ENCODE results near the gene FSIP1. TPM values are rescaled to one million over a fixed set of nuclear protein-coding genes. Genes with fewer than 3 reads are reported as not detected.
A peak's percentile ranks its signal among the peaks of the same experiment; 100 is the strongest.

Gene FSIP1
- total RNA-seq, 1 donor from 2014 or later: 0.54 TPM

DNA sequence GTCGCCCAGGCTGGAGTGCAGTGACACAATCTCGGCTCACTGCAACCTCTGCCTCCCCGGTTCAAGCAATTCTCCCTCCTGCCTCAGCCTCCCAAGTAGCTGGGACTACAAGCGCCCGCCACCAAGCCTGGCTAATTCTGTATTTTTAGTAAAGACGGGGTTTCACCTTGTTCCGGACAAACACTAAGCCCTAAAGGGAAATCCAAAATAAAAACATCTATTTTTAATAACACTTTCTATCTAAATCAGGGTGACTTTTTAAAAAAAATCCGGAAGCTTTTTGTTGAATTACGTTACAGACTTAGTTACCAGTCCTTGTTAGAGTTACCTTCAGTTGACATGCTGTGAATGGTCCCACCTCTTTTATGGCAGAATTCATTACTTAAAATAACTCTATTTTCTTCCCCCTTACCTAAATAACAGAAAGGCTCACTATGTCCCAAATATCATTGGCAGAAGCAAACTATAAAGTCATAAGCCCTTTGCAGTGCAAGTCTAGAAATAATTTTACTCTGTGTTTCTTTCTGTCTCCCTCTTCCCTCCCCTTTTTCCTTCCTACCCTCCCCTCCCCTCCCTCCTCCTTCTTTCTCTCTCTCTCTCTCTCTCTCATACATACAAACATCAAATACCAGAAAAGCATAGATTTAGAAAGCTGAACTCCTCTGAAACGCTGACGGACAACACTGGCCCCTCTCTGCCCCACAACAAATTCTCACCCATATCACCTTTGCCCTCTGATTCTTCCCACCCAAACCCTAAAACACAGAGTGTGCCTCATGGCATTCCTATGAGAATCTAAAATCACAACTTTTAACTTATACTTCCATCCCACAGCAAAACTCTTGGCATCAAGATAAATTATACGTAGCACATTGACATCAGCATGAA, 183.4 kb downstream of the FSIP1 start:
- peak overlapping the region; percentile 63 for H3K27ac Mint-ChIP-seq (ENCODE audit: unreplicated experiment)
- DNase-seq (ENCODE audit: extremely low spot score, unreplicated experiment): no peak
- H3K4me3 Mint-ChIP-seq (ENCODE audit: unreplicated experiment): no peak overlapping the region
- H3K4me1 Mint-ChIP-seq (ENCODE audit: unreplicated experiment): peaks cover 47% of the 10 kb centered on the region
- TF ChIP-seq, protein P1, sequence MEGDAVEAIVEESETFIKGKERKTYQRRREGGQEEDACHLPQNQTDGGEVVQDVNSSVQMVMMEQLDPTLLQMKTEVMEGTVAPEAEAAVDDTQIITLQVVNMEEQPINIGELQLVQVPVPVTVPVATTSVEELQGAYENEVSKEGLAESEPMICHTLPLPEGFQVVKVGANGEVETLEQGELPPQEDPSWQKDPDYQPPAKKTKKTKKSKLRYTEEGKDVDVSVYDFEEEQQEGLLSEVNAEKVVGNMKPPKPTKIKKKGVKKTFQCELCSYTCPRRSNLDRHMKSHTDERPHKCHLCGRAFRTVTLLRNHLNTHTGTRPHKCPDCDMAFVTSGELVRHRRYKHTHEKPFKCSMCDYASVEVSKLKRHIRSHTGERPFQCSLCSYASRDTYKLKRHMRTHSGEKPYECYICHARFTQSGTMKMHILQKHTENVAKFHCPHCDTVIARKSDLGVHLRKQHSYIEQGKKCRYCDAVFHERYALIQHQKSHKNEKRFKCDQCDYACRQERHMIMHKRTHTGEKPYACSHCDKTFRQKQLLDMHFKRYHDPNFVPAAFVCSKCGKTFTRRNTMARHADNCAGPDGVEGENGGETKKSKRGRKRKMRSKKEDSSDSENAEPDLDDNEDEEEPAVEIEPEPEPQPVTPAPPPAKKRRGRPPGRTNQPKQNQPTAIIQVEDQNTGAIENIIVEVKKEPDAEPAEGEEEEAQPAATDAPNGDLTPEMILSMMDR (IDR thresholded peaks at IDR 0.05): no peak
- H3K9me3 Mint-ChIP-seq (ENCODE audit: unreplicated experiment): no peaks in the 10 kb centered on the region
- H3K36me3 Mint-ChIP-seq (ENCODE audit: unreplicated experiment): peaks cover 21% of the 10 kb centered on the region
- no peaks in the 10 kb centered on the region for H3K27me3 Mint-ChIP-seq (ENCODE audit: unreplicated experiment)

DNA sequence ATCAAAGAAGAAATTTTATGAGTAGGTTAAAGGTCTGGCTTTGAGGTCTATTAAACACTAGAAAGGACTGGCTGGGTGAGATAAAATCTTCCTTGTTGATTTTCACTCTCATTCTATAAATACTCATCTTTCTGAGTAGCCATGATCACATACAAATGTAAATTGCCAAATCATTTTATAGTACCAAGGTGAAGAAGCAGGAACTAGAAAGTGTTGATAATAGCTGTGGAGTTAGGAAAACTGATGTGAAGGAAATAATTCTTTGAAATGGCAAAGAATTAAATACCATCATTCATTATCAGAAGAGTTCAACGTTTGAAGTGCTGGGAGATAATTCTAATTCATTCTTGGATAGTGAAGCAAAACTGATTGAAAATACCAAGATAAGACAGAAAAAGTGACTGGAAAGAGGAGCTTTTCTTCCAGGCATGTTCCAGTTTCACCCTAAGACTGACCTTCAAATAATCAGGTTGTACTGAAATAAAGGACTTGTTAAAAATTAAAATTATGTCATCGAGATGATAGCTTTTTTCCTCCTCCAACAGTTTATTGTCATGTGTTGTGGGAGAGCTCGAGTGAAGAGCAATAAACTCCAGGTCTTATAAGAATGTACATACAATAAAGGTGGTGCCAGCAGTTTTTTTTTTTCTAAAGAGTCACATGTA, 184.3 kb downstream of the FSIP1 start:
- no peaks in the 10 kb centered on the region for H3K9me3 Mint-ChIP-seq (ENCODE audit: unreplicated experiment)
- peaks cover 56% of the 10 kb centered on the region for H3K4me1 Mint-ChIP-seq (ENCODE audit: unreplicated experiment)
- no peaks in the 10 kb centered on the region for H3K27me3 Mint-ChIP-seq (ENCODE audit: unreplicated experiment)
- peak overlapping the region; percentile 60 for H3K27ac Mint-ChIP-seq (ENCODE audit: unreplicated experiment)
- no peak for DNase-seq (ENCODE audit: extremely low spot score, unreplicated experiment)
- peaks cover 27% of the 10 kb centered on the region for H3K36me3 Mint-ChIP-seq (ENCODE audit: unreplicated experiment)
- TF ChIP-seq, protein P1 (IDR thresholded peaks at IDR 0.05): no peak
- H3K4me3 Mint-ChIP-seq (ENCODE audit: unreplicated experiment): no peak overlapping the region

DNA sequence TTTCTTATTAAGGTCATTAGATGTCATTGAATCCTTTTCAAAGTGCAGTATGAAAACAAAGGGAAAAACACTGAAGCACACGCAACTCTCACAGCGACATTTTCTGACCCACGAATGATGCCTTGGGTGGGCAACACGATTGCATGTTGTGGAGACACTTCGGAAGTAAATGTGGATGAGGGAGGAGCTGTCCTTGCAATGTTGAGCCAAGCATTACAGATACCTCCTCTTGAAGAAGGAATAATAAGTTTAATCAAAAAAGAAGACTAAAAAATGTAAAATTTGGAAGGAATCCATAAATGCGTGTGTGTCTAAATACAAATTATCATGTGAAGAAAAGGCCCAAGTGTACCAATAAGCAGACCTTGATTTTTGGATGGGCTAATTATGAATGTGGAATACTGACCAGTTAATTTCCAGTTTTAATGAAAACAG, 184.9 kb downstream of the FSIP1 start:
- no peak overlapping the region for H3K4me3 Mint-ChIP-seq (ENCODE audit: unreplicated experiment)
- TF ChIP-seq, protein P1 (IDR thresholded peaks at IDR 0.05): no peak
- DNase-seq (ENCODE audit: extremely low spot score, unreplicated experiment): no peak
- no peaks in the 10 kb centered on the region for H3K9me3 Mint-ChIP-seq (ENCODE audit: unreplicated experiment)
- peaks cover 60% of the 10 kb centered on the region for H3K4me1 Mint-ChIP-seq (ENCODE audit: unreplicated experiment)
- no peaks in the 10 kb centered on the region for H3K27me3 Mint-ChIP-seq (ENCODE audit: unreplicated experiment)
- peaks cover 33% of the 10 kb centered on the region for H3K36me3 Mint-ChIP-seq (ENCODE audit: unreplicated experiment)
- H3K27ac Mint-ChIP-seq (ENCODE audit: unreplicated experiment): peak overlapping the region; percentile 60

DNA sequence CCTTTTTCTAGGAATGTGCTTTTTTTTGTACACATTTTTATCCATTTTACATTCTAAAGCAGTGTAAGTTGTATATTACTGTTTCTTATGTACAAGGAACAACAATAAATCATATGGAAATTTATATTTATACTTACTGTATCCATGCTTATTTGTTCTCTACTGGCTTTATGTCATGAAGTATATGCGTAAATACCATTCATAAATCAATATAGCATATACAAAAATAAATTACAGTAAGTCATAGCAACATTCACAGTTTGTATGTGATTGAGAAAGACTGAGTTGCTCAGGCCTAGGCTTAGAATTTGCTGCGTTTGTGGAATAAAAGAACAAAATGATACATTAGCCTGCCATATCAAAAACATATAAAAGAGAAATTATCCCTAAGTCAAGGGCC, 185.3 kb downstream of the FSIP1 start:
- H3K4me1 Mint-ChIP-seq (ENCODE audit: unreplicated experiment): peaks cover 64% of the 10 kb centered on the region
- H3K9me3 Mint-ChIP-seq (ENCODE audit: unreplicated experiment): no peaks in the 10 kb centered on the region
- H3K36me3 Mint-ChIP-seq (ENCODE audit: unreplicated experiment): peaks cover 37% of the 10 kb centered on the region
- H3K4me3 Mint-ChIP-seq (ENCODE audit: unreplicated experiment): no peak overlapping the region
- TF ChIP-seq, protein P1 (IDR thresholded peaks at IDR 0.05): no peak
- H3K27me3 Mint-ChIP-seq (ENCODE audit: unreplicated experiment): no peaks in the 10 kb centered on the region
- DNase-seq (ENCODE audit: extremely low spot score, unreplicated experiment): no peak
- no peak overlapping the region for H3K27ac Mint-ChIP-seq (ENCODE audit: unreplicated experiment)

Data from osteocyte (in vitro differentiated cells).